Activated T-cell treated with anti-CD3 and anti-CD28 coated beads, Interleukin-2, amount 50 U/mL, for 24 hours (primary cell): ENCODE results near the gene TNFRSF8.

Experiments used
- DNase-seq: peaks from one replicate; pipeline ENCODE4 v3.0.0-alpha.2; 2020
- H3K27ac Mint-ChIP-seq: 2 replicates; pipeline ENCODE4 v1.8.0; 2020; ENCODE audit warnings: mild to moderate bottlenecking, mixed read lengths
- H3K27me3 Mint-ChIP-seq: 2 replicates; pipeline ENCODE4 v1.8.0; 2020; ENCODE audit warnings: mixed read lengths
- H3K36me3 Mint-ChIP-seq: 2 replicates; pipeline ENCODE4 v1.8.0; 2020; ENCODE audit warnings: low read depth, mixed read lengths
- H3K4me1 Mint-ChIP-seq: 2 replicates; pipeline ENCODE4 v1.8.0; 2020; ENCODE audit warnings: low read depth, mixed read lengths
- H3K4me3 Mint-ChIP-seq: 2 replicates; pipeline ENCODE4 v1.8.0; 2020; ENCODE audit warnings: mild to moderate bottlenecking, moderate library complexity, mixed read lengths
- H3K9me3 Mint-ChIP-seq: 2 replicates; pipeline ENCODE4 v1.8.0; 2020; ENCODE audit warnings: mixed read lengths

The TNFRSF8 gene

GRCh38 chr1:12065872-12066271, 2.8 kb downstream of the TNFRSF8 start:
- Mint-ChIP-seq H3K4me3 (peak overlapping the region; percentile 79), H3K4me1 (peaks cover 69% of the 10 kb centered on the region), H3K27ac (peak overlapping the region; percentile 92), H3K27me3 (peaks cover 58% of the 10 kb centered on the region), H3K36me3 (peaks cover 38% of the 10 kb centered on the region), H3K9me3 (no peaks in the 10 kb centered on the region)
- DNase-seq: no peak

- Mint-ChIP-seq H3K4me1 (peaks cover 57% of the 10 kb centered on the region), H3K4me3 (peak overlapping the region; percentile 69), H3K27ac (peak overlapping the region; percentile 98), H3K36me3 (peaks cover 49% of the 10 kb centered on the region), H3K9me3 (no peaks in the 10 kb centered on the region), H3K27me3 (peaks cover 52% of the 10 kb centered on the region)
- DNase-seq: peak; percentile 67
Observed at GRCh38 chr1:12067900-12068821, 5.1 kb downstream of the TNFRSF8 start.

- Mint-ChIP-seq H3K4me3 (peak overlapping the region; percentile 24), H3K27ac (peak overlapping the region; percentile 60), H3K4me1 (peaks cover 43% of the 10 kb centered on the region), H3K36me3 (peaks cover 43% of the 10 kb centered on the region), H3K27me3 (peaks cover 39% of the 10 kb centered on the region), H3K9me3 (no peaks in the 10 kb centered on the region)
- DNase-seq: no peak
Observed at GRCh38 chr1:12069623-12070244, 6.6 kb downstream of the TNFRSF8 start.

GRCh38 chr1:12071892-12072291, 8.8 kb downstream of the TNFRSF8 start:
- Mint-ChIP-seq H3K4me3 (no peak overlapping the region), H3K9me3 (no peaks in the 10 kb centered on the region), H3K27me3 (peaks cover 29% of the 10 kb centered on the region), H3K4me1 (peaks cover 31% of the 10 kb centered on the region), H3K36me3 (peaks cover 45% of the 10 kb centered on the region), H3K27ac (no peak overlapping the region)
- DNase-seq: no peak

GRCh38 chr1:12072741-12073140, 9.6 kb downstream of the TNFRSF8 start:
- no peak overlapping the region for H3K4me3 Mint-ChIP-seq
- peaks cover 42% of the 10 kb centered on the region for H3K36me3 Mint-ChIP-seq
- DNase-seq: no peak
- H3K4me1 Mint-ChIP-seq: peaks cover 23% of the 10 kb centered on the region
- no peak overlapping the region for H3K27ac Mint-ChIP-seq
- no peaks in the 10 kb centered on the region for H3K9me3 Mint-ChIP-seq
- H3K27me3 Mint-ChIP-seq: peaks cover 26% of the 10 kb centered on the region

- H3K4me1 Mint-ChIP-seq: peaks cover 15% of the 10 kb centered on the region
- H3K9me3 Mint-ChIP-seq: no peaks in the 10 kb centered on the region
- H3K27ac Mint-ChIP-seq: no peak overlapping the region
- H3K4me3 Mint-ChIP-seq: no peak overlapping the region
- H3K36me3 Mint-ChIP-seq: peaks cover 36% of the 10 kb centered on the region
- DNase-seq: no peak
- H3K27me3 Mint-ChIP-seq: peaks cover 26% of the 10 kb centered on the region
Observed at GRCh38 chr1:12073796-12074195, 10.7 kb downstream of the TNFRSF8 start.

GRCh38 chr1:12075195-12076114, 12.4 kb downstream of the TNFRSF8 start:
- no peak overlapping the region for H3K4me3 Mint-ChIP-seq
- peak overlapping the region; percentile 28 for H3K27ac Mint-ChIP-seq
- peaks cover 13% of the 10 kb centered on the region for H3K4me1 Mint-ChIP-seq
- no peak for DNase-seq
- H3K9me3 Mint-ChIP-seq: no peaks in the 10 kb centered on the region
- peaks cover 31% of the 10 kb centered on the region for H3K36me3 Mint-ChIP-seq
- peaks cover 14% of the 10 kb centered on the region for H3K27me3 Mint-ChIP-seq

GRCh38 chr1:12076425-12077005, 13.4 kb downstream of the TNFRSF8 start:
- Mint-ChIP-seq H3K27ac (no peak overlapping the region), H3K4me1 (peaks cover 11% of the 10 kb centered on the region), H3K4me3 (no peak overlapping the region), H3K36me3 (peaks cover 36% of the 10 kb centered on the region), H3K27me3 (peaks cover 8% of the 10 kb centered on the region), H3K9me3 (no peaks in the 10 kb centered on the region)
- DNase-seq: no peak

- no peak for DNase-seq
- peaks cover 12% of the 10 kb centered on the region for H3K9me3 Mint-ChIP-seq
- no peak overlapping the region for H3K4me3 Mint-ChIP-seq
- H3K4me1 Mint-ChIP-seq: peaks cover 18% of the 10 kb centered on the region
- peaks cover 3% of the 10 kb centered on the region for H3K27me3 Mint-ChIP-seq
- peaks cover 38% of the 10 kb centered on the region for H3K36me3 Mint-ChIP-seq
- no peak overlapping the region for H3K27ac Mint-ChIP-seq
Observed at GRCh38 chr1:12078575-12078937, 15.5 kb downstream of the TNFRSF8 start.

- Mint-ChIP-seq H3K36me3 (peaks cover 38% of the 10 kb centered on the region), H3K4me1 (peaks cover 18% of the 10 kb centered on the region), H3K27ac (no peak overlapping the region), H3K9me3 (peaks cover 14% of the 10 kb centered on the region), H3K27me3 (peaks cover 3% of the 10 kb centered on the region), H3K4me3 (peak overlapping the region; percentile 8)
- peak; percentile 67 for DNase-seq
Observed at GRCh38 chr1:12078938-12079861, 16.1 kb downstream of the TNFRSF8 start.

GRCh38 chr1:12080156-12080555, 17.1 kb downstream of the TNFRSF8 start:
- Mint-ChIP-seq H3K27me3 (peaks cover 3% of the 10 kb centered on the region), H3K36me3 (peaks cover 35% of the 10 kb centered on the region), H3K4me1 (peaks cover 18% of the 10 kb centered on the region), H3K9me3 (peaks cover 14% of the 10 kb centered on the region), H3K27ac (no peak overlapping the region), H3K4me3 (no peak overlapping the region)
- no peak for DNase-seq

- H3K36me3 Mint-ChIP-seq: peaks cover 36% of the 10 kb centered on the region
- H3K27me3 Mint-ChIP-seq: no peaks in the 10 kb centered on the region
- peaks cover 14% of the 10 kb centered on the region for H3K9me3 Mint-ChIP-seq
- no peak overlapping the region for H3K27ac Mint-ChIP-seq
- no peak for DNase-seq
- peaks cover 19% of the 10 kb centered on the region for H3K4me1 Mint-ChIP-seq
- H3K4me3 Mint-ChIP-seq: no peak overlapping the region
Observed at GRCh38 chr1:12080773-12081556, 17.9 kb downstream of the TNFRSF8 start.
